Occipital lobe (tissue), 2 donors: ENCODE results near the gene MRPL28. TPM values are rescaled to one million over a fixed set of nuclear protein-coding genes. Genes with fewer than 3 reads are reported as not detected.

Experiments used
- DNase-seq: peaks from one replicate; lab custom pipeline; 2025; lab: John Stamatoyannopoulos, UW
- total RNA-seq: library from RNA; depleted of rRNA; stranded (reverse); fragments of >200 nt; gene quantifications from one replicate; pipeline ENCODE4 v1.2.3, GENCODE V29; 2014

The MRPL28 gene
- total RNA-seq, 1 donor from 2014 or later, result 28.1 TPM

GRCh38 chr16:317583-317982 is 52.8 kb downstream of the MRPL28 start:
- no peak for DNase-seq

Other genes with a start within 250 kb of the MRPL28 start
- 6.1 TPM for gene NPRL3, start 231.9 kb downstream of the MRPL28 start, total RNA-seq
- gene HBZ, start 217.9 kb downstream of the MRPL28 start, total RNA-seq, result 0.31 TPM
- 15.0 TPM for gene HBM, start 204.6 kb downstream of the MRPL28 start, total RNA-seq
- 614 TPM for gene HBA2, start 197.7 kb downstream of the MRPL28 start, total RNA-seq
- 270 TPM for gene HBA1, start 193.9 kb downstream of the MRPL28 start, total RNA-seq
- 5.3 TPM for gene HBQ1, start 190.1 kb downstream of the MRPL28 start, total RNA-seq
- gene LUC7L, start 141.1 kb downstream of the MRPL28 start, total RNA-seq, result 76.4 TPM
- 20.7 TPM for gene FAM234A, start 135.7 kb downstream of the MRPL28 start, total RNA-seq
- 2.8 TPM for gene RGS11, start 94.6 kb downstream of the MRPL28 start, total RNA-seq
- gene ARHGDIG, start 89.9 kb downstream of the MRPL28 start, total RNA-seq, result 35.9 TPM
- 6.4 TPM for gene PDIA2, start 87.4 kb downstream of the MRPL28 start, total RNA-seq
- 18.7 TPM for gene AXIN1, start 17.8 kb downstream of the MRPL28 start, total RNA-seq
- 14.3 TPM for gene PGAP6, start 11.4 kb upstream of the MRPL28 start, total RNA-seq
- 15.4 TPM for gene NME4, start 26.7 kb upstream of the MRPL28 start, total RNA-seq
- gene DECR2, start 31.3 kb upstream of the MRPL28 start, total RNA-seq, result 7.6 TPM
- 25.6 TPM for gene RAB11FIP3, start 55.1 kb upstream of the MRPL28 start, total RNA-seq
- 10.3 TPM for gene CAPN15, start 157.2 kb upstream of the MRPL28 start, total RNA-seq
- not detected for gene PRR35, start 189.9 kb upstream of the MRPL28 start, total RNA-seq
- gene NHLRC4, start 196.5 kb upstream of the MRPL28 start, total RNA-seq, result 0.31 TPM
- gene PIGQ, start 199.4 kb upstream of the MRPL28 start, total RNA-seq, result 18.1 TPM
- 24.2 TPM for gene RAB40C, start 219.5 kb upstream of the MRPL28 start, total RNA-seq